Testis (tissue), 3 donors: ENCODE measurements around the gene ATF1. TPM values are rescaled to one million over a fixed set of nuclear protein-coding genes. Genes with fewer than 3 reads are reported as not detected.
"Not testable (repeated sequence)": the region's sequence is repeated elsewhere in the genome, so short reads cannot be mapped to it uniquely, and the experiment has no call there.

Experiments
- DNase-seq: peaks from one replicate; pipeline ENCODE4 v3.0.0-alpha.2; 2019
- H3K27ac ChIP-seq, 2 donors: fragments of 200-600 bp; sonication (generic); one replicate each; pipeline ENCODE4 v1.5.1; 2019
- H3K27me3 ChIP-seq: fragments of 200-600 bp; sonication (generic); one replicate; pipeline ENCODE4 v1.5.1; 2019
- H3K36me3 ChIP-seq: fragments of 200-600 bp; sonication (generic); one replicate; pipeline ENCODE4 v1.5.1; 2017; ENCODE audit warnings: low read depth; ENCODE audit errors: missing control alignments
- H3K4me1 ChIP-seq: fragments of 200-600 bp; sonication (generic); one replicate; pipeline ENCODE4 v1.5.1; 2019
- H3K4me3 ChIP-seq, 2 donors: fragments of 200-600 bp; sonication (generic); one replicate each; pipeline ENCODE4 v1.5.1; 2017 to 2019
- H3K9me3 ChIP-seq: fragments of 200-600 bp; sonication (generic); one replicate; pipeline ENCODE4 v1.5.1; 2017
- POLR2A ChIP-seq: fragments of 450-650 bp; IDR thresholded peaks from one replicate; pipeline ENCODE4 v1.6.1; 2017; ENCODE audit warnings: antibody characterized with exemption, mild to moderate bottlenecking, moderate library complexity
- WGBS, 2 donors: methylation state at CpG; one replicate each; pipeline ENCODE4 v1.1.5; 2018; 5-methylcytosine and 5-hydroxymethylcytosine counted together
- intact Hi-C: fragments of 100-400 bp; cut with DNase I; formaldehyde crosslinking; loops from one replicate; pipeline ENCODE4 v1.15.1; 2023; ENCODE audit warnings: low total_unique reads
- polyA plus RNA-seq: library from polyadenylated mRNA; stranded (reverse); fragments of 350-450 nt; fragmentation: Illumina TruSeq; extraction: RNeasy Lipid Tissue Mini Kit (QIAGEN cat#74804); gene quantifications from one replicate; pipeline ENCODE4 v1.2.3, GENCODE V29; 2014; ENCODE audit warnings: low read depth, low replicate concordance; ENCODE audit not compliant: insufficient read depth
- small RNA-seq, 2 donors: library from RNA; depleted of rRNA; stranded (forward); fragments of <200 nt; gene quantifications; one replicate each; pipeline ENCODE3, GENCODE V24; 2016
- total RNA-seq, 2 donors: library from RNA; depleted of rRNA; stranded (reverse); fragments of >200 nt; gene quantifications; one replicate each; pipeline ENCODE4 v1.2.3, GENCODE V29; 2016
- TF ChIP-seq, protein P1 (sequence below), 3 experiments: fragments of 450-650 bp in 2 of 3; fragments of 200-600 bp in 1 of 3; sonication (generic) in 1 of 3; IDR thresholded peaks; one replicate each; pipeline ENCODE4 v1.5.1; 2016 to 2019; ENCODE audit warnings: antibody characterized with exemption in 3 of 3, mild to moderate bottlenecking in 2 of 3, moderate library complexity in 1 of 3

ATF1 gene
- total and polyA plus RNA-seq, 3 donors from 2014 or later, result 17.1 to 18.2 (median 17.7) TPM

DNA sequence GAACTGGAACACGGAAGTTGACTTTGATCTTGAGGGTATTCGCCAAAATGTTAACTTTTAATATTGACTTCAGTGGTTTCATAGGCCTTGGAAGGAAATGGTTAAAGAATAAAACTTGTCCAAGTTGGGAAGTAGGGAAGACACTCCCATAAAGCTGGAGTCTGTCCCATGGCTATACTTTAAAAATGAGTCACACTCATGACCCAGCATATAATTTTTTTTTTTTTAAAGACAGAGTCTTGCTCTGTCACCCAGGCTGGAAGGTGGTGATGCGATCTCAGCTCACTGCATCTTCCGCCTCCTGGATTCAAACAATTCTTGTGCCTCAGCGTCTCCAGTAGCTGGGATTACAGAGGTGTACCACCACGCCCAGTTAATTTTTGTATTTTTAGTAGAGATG is 98.4 kb downstream of the ATF1 start:
- WGBS, 2 donors, result 90 to 91% methylated on average over 6 of the region's 6 CpGs
- no peak for TF ChIP-seq POLR2A
- TF ChIP-seq, protein P1, sequence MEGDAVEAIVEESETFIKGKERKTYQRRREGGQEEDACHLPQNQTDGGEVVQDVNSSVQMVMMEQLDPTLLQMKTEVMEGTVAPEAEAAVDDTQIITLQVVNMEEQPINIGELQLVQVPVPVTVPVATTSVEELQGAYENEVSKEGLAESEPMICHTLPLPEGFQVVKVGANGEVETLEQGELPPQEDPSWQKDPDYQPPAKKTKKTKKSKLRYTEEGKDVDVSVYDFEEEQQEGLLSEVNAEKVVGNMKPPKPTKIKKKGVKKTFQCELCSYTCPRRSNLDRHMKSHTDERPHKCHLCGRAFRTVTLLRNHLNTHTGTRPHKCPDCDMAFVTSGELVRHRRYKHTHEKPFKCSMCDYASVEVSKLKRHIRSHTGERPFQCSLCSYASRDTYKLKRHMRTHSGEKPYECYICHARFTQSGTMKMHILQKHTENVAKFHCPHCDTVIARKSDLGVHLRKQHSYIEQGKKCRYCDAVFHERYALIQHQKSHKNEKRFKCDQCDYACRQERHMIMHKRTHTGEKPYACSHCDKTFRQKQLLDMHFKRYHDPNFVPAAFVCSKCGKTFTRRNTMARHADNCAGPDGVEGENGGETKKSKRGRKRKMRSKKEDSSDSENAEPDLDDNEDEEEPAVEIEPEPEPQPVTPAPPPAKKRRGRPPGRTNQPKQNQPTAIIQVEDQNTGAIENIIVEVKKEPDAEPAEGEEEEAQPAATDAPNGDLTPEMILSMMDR (IDR thresholded peaks at IDR 0.05), result no peak
- no peak for DNase-seq
- Histone ChIP-seq H3K27me3 (no peaks in the 10 kb centered on the region), H3K4me1 (no peaks in the 10 kb centered on the region), H3K27ac (no peak overlapping the region), H3K4me3 (no peak overlapping the region), H3K9me3 (no peaks in the 10 kb centered on the region), H3K36me3 (no peaks in the 10 kb centered on the region)
- intact Hi-C loops, result no loop called here

DNA sequence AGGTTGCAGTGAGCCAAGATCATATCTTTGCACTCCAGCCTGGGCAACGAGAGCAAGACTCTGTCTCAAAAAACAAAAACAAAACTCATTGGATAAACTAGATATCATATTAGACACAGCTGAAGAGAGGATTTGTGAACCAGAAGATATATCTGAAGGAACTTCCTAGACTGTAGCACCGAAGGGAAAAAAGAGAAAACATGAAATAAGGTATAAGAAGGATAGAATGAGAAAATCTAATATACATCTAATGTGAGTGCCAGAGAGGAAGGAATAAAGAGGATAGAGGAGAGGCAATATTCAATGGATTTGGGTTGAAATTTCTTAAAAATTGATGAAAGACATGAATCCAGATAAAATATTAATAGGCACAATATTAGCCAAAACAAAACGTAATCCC is 101.4 kb downstream of the ATF1 start:
- no peaks in the 10 kb centered on the region for H3K36me3 ChIP-seq
- no peaks in the 10 kb centered on the region for H3K27me3 ChIP-seq
- intact Hi-C loops, result no loop called here
- no peak overlapping the region for H3K4me3 ChIP-seq
- TF ChIP-seq POLR2A, result no peak
- TF ChIP-seq, protein P1 (IDR thresholded peaks at IDR 0.05), result no peak
- no peaks in the 10 kb centered on the region for H3K9me3 ChIP-seq
- H3K4me1 ChIP-seq, result no peaks in the 10 kb centered on the region
- DNase-seq, result no peak
- WGBS, 2 donors, result 91 to 96% methylated on average over 3 of the region's 3 CpGs
- H3K27ac ChIP-seq, result no peak overlapping the region

DNA sequence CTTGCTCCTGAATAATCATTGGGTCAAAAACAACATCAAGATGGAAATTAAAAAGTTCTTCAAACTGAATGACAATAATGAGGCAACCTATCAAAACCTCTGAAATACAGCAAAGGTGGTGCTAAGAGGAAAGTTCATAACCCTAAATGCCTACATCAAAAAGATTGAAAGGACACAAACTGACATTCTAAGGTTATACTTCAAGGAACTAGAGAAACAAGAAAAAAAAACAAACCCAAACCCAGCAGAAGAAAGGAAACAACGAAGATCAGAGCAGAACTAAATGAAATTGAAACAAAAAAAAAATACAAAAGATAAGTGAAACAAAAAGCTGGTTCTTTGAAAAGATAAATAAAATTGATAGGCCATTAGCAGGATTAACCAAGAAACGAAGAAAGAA is 105.0 kb downstream of the ATF1 start:
- H3K9me3 ChIP-seq, intact Hi-C loops: not testable (repeated sequence)
- WGBS, 2 donors, result 29 to 36% methylated on average over 2 of the region's 2 CpGs

More for the DNA sequence above, 105.0 kb downstream of the ATF1 start:
- H3K27me3 ChIP-seq, H3K36me3 ChIP-seq, H3K27ac ChIP-seq, H3K4me3 ChIP-seq, DNase-seq, H3K4me1 ChIP-seq: not testable (repeated sequence)

Small RNAs within 50 kb of the gene (small RNA-seq; reads per million reads assigned to genes)
- gene AC013244.2 (0 to 0.18 reads per million in 2 donors), gene RF00019 (0 reads per million in 2 donors), gene RN7SL519P (0 reads per million in 2 donors)

Other genes with a start within 250 kb of the ATF1 start
- 1 to 10 TPM; 6.8 to 8.9 TPM for gene TMPRSS12, start 78.8 kb downstream of the ATF1 start, total RNA-seq
- 65.6 TPM for gene TMPRSS12, start 78.8 kb downstream of the ATF1 start, polyA plus RNA-seq
- not detected for gene HIGD1C, start 188.4 kb downstream of the ATF1 start, total RNA-seq
- 3.4 TPM for gene HIGD1C, start 188.4 kb downstream of the ATF1 start, polyA plus RNA-seq